A549 (cell line): ENCODE data around the gene PON1. TPM values are rescaled to one million over a fixed set of nuclear protein-coding genes. Genes with fewer than 3 reads are reported as not detected.

ENCODE experiments used
- ATAC-seq, 2 experiments: fragments of 200-7000 bp in 1 of 2; fragments of >200 bp in 1 of 2; cut with Nextera tagmentation in 1 of 2; cut with Tn5 transposase in 1 of 2; 3 replicates each; pipeline versions ENCODE4 v1.8.0 to v1.9.1; 2018 to 2020; ENCODE audit warnings: mild to moderate bottlenecking in 1 of 2, moderate library complexity in 1 of 2
- CTCF ChIA-PET: fragments of 300-600 bp; sonication (Branson Sonifier 250); formaldehyde crosslinking; extraction: SDS; loops from one replicate; lab custom pipeline; 2021; ENCODE audit warnings: antibody characterized with exemption, inconsistent platforms; lab: Yijun Ruan, JAX
- POLR2A ChIA-PET: fragments of 350-600 bp; formaldehyde crosslinking; extraction: SDS; loops from one replicate; lab custom pipeline; 2021; ENCODE audit warnings: antibody characterized with exemption, inconsistent platforms; lab: Yijun Ruan, JAX
- DNase-seq, 2 experiments: peaks; one replicate each; pipeline versions ENCODE4 v3.0.0 to v3.0.0-alpha.2; 2011 to 2016; ENCODE audit warnings: low read depth in 1 of 2, low spot score in 1 of 2
- FAIRE-seq: peaks from 2 replicates; lab custom pipeline; 2011; peaks lifted over from hg19 to GRCh38; lab: Jason Lieb, UNC
- H3K27ac ChIP-seq, 2 experiments: fragments of >200 bp; sonication (Bioruptor Twin); formaldehyde crosslinking; 3 replicates each; pipeline ENCODE4 v1.5.1; 2016 to 2017
- H3K4me1 ChIP-seq: fragments of >200 bp; sonication (Bioruptor Twin); formaldehyde crosslinking; 3 replicates; pipeline ENCODE4 v1.6.1; 2016
- H3K4me2 ChIP-seq: fragments of >200 bp; sonication (Bioruptor Twin); formaldehyde crosslinking; 3 replicates; pipeline ENCODE4 v1.6.1; 2016
- H3K4me3 ChIP-seq: fragments of >200 bp; sonication (Bioruptor Twin); formaldehyde crosslinking; 3 replicates; pipeline ENCODE4 v1.5.1; 2016
- H3K9me3 ChIP-seq: fragments of >200 bp; sonication (Bioruptor Twin); formaldehyde crosslinking; 3 replicates; pipeline ENCODE4 v1.6.1; 2016
- BHLHE40 ChIP-seq: IDR thresholded peaks from 2 replicates; pipeline ENCODE4 v1.6.1; 2012; ENCODE audit warnings: low read depth, low read length, inconsistent platforms
- CBX2 ChIP-seq: fragments of 200-600 bp; sonication (generic); IDR thresholded peaks from 2 replicates; pipeline ENCODE4 v1.6.1; 2016; ENCODE audit warnings: low read depth, mild to moderate bottlenecking, borderline replicate concordance
- CHD2 ChIP-seq: fragments of 150-350 bp; IDR thresholded peaks from 2 replicates; pipeline ENCODE4 v1.6.1; 2014; ENCODE audit warnings: low read length; ENCODE audit not compliant: partially characterized antibody
- EHF ChIP-seq: fragments of 250-450 bp; sonication (Bioruptor Pico); IDR thresholded peaks from 2 replicates; pipeline ENCODE4 v1.5.0; 2020; ENCODE audit warnings: mild to moderate bottlenecking
- ELK1 ChIP-seq: fragments of 150-350 bp; IDR thresholded peaks from 2 replicates; pipeline ENCODE4 v1.6.1; 2014; ENCODE audit warnings: low read depth, mild to moderate bottlenecking, low read length
- EP300 ChIP-seq, 2 experiments: fragments of >200 bp; sonication (Bioruptor Twin); formaldehyde crosslinking; IDR thresholded peaks; 2 replicates in 1 of 2; 3 replicates in 1 of 2; pipeline ENCODE4 v1.6.1; 2016 to 2017
- FOSL2 ChIP-seq, 2 experiments: fragments of 450-650 bp in 1 of 2; fragments of >200 bp in 1 of 2; sonication (Bioruptor Twin) in 1 of 2; formaldehyde crosslinking; IDR thresholded peaks; 2 replicates each; pipeline versions ENCODE4 v1.5.0 to v1.6.1; 2016 to 2020; ENCODE audit warnings: mild to moderate bottlenecking in 1 of 2, moderate library complexity in 1 of 2
- HEYL ChIP-seq: fragments of 250-450 bp; sonication (Bioruptor Pico); IDR thresholded peaks from 2 replicates; pipeline ENCODE4 v1.8.0; 2021; ENCODE audit warnings: mild to moderate bottlenecking, moderate library complexity
- HMGXB4 ChIP-seq: fragments of 250-450 bp; sonication (Bioruptor Pico); IDR thresholded peaks from 2 replicates; pipeline ENCODE4 v1.5.0; 2021; ENCODE audit warnings: mild to moderate bottlenecking, moderate library complexity, borderline replicate concordance
- JUNB ChIP-seq: fragments of >200 bp; sonication (Bioruptor Twin); formaldehyde crosslinking; IDR thresholded peaks from 2 replicates; pipeline ENCODE4 v1.6.1; 2016
- KDM1A ChIP-seq: fragments of 200-600 bp; sonication (generic); IDR thresholded peaks from 2 replicates; pipeline ENCODE4 v1.6.1; 2016; ENCODE audit warnings: low read depth, mild to moderate bottlenecking
- KDM5A ChIP-seq: fragments of 200-600 bp; sonication (generic); IDR thresholded peaks from 2 replicates; pipeline ENCODE4 v1.6.1; 2016; ENCODE audit warnings: antibody characterized with exemption, mild to moderate bottlenecking
- MAFK ChIP-seq: fragments of 450-650 bp; IDR thresholded peaks from 2 replicates; pipeline ENCODE4 v1.6.1; 2014; ENCODE audit not compliant: partially characterized antibody
- MYC ChIP-seq: IDR thresholded peaks from 2 replicates; pipeline ENCODE4 v1.6.1; 2012; ENCODE audit warnings: mild to moderate bottlenecking, inconsistent platforms, low read length, improper control_type of control experiment, borderline replicate concordance
- NR3C1 ChIP-seq: fragments of >200 bp; sonication (Bioruptor Twin); formaldehyde crosslinking; IDR thresholded peaks from 3 replicates; pipeline ENCODE4 v1.6.1; 2017
- PHF8 ChIP-seq: fragments of 200-600 bp; sonication (generic); IDR thresholded peaks from 2 replicates; pipeline ENCODE4 v1.6.1; 2016; ENCODE audit warnings: low read depth, mild to moderate bottlenecking, antibody characterized with exemption, moderate library complexity, borderline replicate concordance
- POLR2A ChIP-seq: IDR thresholded peaks from 2 replicates; pipeline ENCODE4 v1.6.1; 2012; ENCODE audit warnings: mild to moderate bottlenecking, low read length
- RARB ChIP-seq: fragments of 250-450 bp; sonication (Bioruptor Pico); IDR thresholded peaks from 2 replicates; pipeline ENCODE4 v1.8.0; 2021; ENCODE audit warnings: mild to moderate bottlenecking, moderate library complexity
- RCOR1 ChIP-seq: fragments of 150-350 bp; IDR thresholded peaks from 2 replicates; pipeline ENCODE4 v1.6.1; 2014; ENCODE audit warnings: antibody characterized with exemption, low read length, low read depth
- RFX5 ChIP-seq: fragments of 450-650 bp; IDR thresholded peaks from 2 replicates; pipeline ENCODE4 v1.7.1; 2014; ENCODE audit warnings: antibody characterized with exemption, mild to moderate bottlenecking, moderate library complexity
- TP53 ChIP-seq: fragments of 250-450 bp; sonication (Bioruptor Pico); IDR thresholded peaks from 2 replicates; pipeline ENCODE4 v1.5.0; 2021; ENCODE audit warnings: mild to moderate bottlenecking, moderate library complexity
- ZSCAN20 ChIP-seq: fragments of 250-450 bp; sonication (Bioruptor Pico); IDR thresholded peaks from 2 replicates; pipeline ENCODE4 v1.8.0; 2022; ENCODE audit warnings: mild to moderate bottlenecking, moderate library complexity
- WGBS: methylation state at CpG from one replicate; pipeline ENCODE4 v1.1.6; 2017; ENCODE audit errors: missing lambda C conversion rate; 5-methylcytosine and 5-hydroxymethylcytosine counted together
- polyA minus RNA-seq: library from RNA; depleted of rRNA, polyadenylated mRNA; stranded (reverse); fragments of >200 nt; gene quantifications from 2 replicates; pipeline ENCODE4 v1.2.3, GENCODE V29; 2011; rRNA and poly(A)+ RNA removed
- polyA plus RNA-seq, 4 experiments: library from polyadenylated mRNA; depleted of rRNA in 3 of 4; stranded (reverse); fragments of >200 nt; fragmentation: RNase III in 1 of 4; extraction: RNeasy Plus Mini Kit Qiagen cat#74134 plus additional on column Dnase treatment in 1 of 4; gene quantifications; 2 replicates in 3 of 4; 3 replicates in 1 of 4; pipeline ENCODE4 v1.2.3, GENCODE V29; 2011 to 2017
- TF ChIP-seq, protein P1 (sequence below): IDR thresholded peaks from 2 replicates; pipeline ENCODE4 v1.6.1; 2012

PON1 gene
- polyA plus RNA-seq (2011; rRNA removed) (6.6 and 8.2 TPM in 2 replicates), polyA plus RNA-seq (2017; fragmentation: RNase III; extraction: RNeasy Plus Mini Kit Qiagen cat#74134 plus additional on column Dnase treatment) (0.93 to 1.8 TPM (median 1.1 TPM) in 3 replicates), polyA minus RNA-seq (3.2 TPM in 2 replicates)
- polyA plus RNA-seq (2012; cell fraction: cytosol; rRNA removed), result 0.23 and 0.50 TPM in 2 replicates
- polyA plus RNA-seq (2012; cell fraction: nucleus; rRNA removed), result 1.4 TPM in 2 replicates

DNA sequence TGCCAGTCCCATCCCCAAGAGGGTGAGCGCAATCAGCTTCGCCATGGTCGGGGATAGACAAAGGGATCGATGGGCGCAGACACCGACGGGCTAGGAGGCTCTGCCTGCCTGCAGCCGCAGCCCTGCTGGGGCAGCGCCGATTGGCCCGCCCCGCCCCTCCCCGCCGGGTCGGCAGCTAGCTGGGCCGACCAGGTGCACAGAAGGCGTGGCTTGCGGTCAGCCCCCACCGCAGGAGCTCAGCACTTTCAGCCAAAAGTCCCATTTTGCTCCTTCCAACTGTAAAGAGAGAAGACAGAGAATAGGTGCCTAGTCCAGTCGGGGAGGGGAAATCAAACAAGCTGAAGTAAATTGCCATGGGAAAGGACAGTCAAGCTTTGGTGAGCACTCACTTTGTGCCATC, at the start of gene PON1:
Gene PON1 (minus strand): TSS at position 102 of the 400 bp plus-strand sequence. CDS start 57 bp downstream, at position 45.
- ChIA-PET CTCF (interaction anchor here (0.7 to 2.9 kb wide), 5 partner anchors 14 to 362 kb away, joined by 3 to 15 read pairs (median 4); partner anchors contain the start of gene PON3), POLR2A (no interaction called here)
- FAIRE-seq, result no peak
- TF ChIP-seq RARB (no peak), CBX2 (no peak), ZSCAN20 (CRISPR knock-in tag) (no peak), EP300 (IDR thresholded peaks at IDR 0.05) (no peak), EHF (CRISPR knock-in tag) (no peak), PHF8 (no peak), CHD2 (no peak), MYC (no peak), RFX5 (no peak), POLR2A (no peak), RCOR1 (no peak), KDM1A (no peak)
- TF ChIP-seq, protein P1, sequence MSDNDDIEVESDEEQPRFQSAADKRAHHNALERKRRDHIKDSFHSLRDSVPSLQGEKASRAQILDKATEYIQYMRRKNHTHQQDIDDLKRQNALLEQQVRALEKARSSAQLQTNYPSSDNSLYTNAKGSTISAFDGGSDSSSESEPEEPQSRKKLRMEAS, result no peak
- 0 out of 3 replicates have a peak within 1 kb of the TSS, but pooled peaks have one; percentile 18 for H3K4me3 ChIP-seq
- peak within 1 kb of the TSS; percentile 77 for H3K4me2 ChIP-seq
- H3K27ac ChIP-seq, result peak within 1 kb of the TSS; percentile 86 to 87
- H3K4me1 ChIP-seq, result peaks cover 26% of the 10 kb centered on the region
- DNase-seq, result no peak
- ATAC-seq, result no peak
- 93% methylated on average over 15 of the region's 20 CpGs for WGBS
- H3K9me3 ChIP-seq, result 0 out of 3 replicates have a peak, but pooled peaks cover 3% of the 10 kb centered on the region

DNA sequence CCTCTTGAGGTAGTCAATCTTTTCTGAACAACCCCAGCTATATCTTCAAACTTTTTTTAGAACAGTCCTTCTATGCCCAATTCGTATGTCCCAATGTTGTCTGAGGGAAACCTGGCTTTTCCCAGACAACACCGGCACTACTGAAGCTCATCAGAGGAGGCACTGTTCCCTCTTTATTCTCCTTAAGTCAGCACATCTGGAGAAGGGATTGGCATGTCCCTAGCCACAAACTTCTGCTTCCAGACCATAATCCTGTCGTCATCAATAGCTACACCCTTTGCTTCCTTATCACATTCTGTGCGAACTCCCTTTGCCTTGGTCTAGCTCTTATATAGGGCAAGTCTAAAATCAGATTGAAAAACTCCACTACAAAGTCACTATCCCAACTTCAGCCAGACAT, 49.0 kb upstream of the PON1 start:
- WGBS, result 92% methylated on average over 4 of the region's 4 CpGs
- TF ChIP-seq MAFK (peak; percentile 48), JUNB (no peak)
- Histone ChIP-seq H3K4me2 (no peak overlapping the region), H3K4me1 (no peaks in the 10 kb centered on the region), H3K27ac (no peak overlapping the region), H3K9me3 (peaks cover 9% of the 10 kb centered on the region; the same call in 1 of the 3 replicates), H3K4me3 (no peak overlapping the region)
- POLR2A ChIA-PET, result interaction anchor here (0.6 kb wide), 1 partner anchor 68 kb away, joined by 6 read pairs; no protein-coding TSS in a partner anchor
- no peak for FAIRE-seq
- CTCF ChIA-PET, result interaction anchor here (1.1 to 1.9 kb wide), 3 partner anchors 23 to 1074 kb away, joined by 3 to 4 read pairs (median 3); partner anchors contain the start of gene PON3
- peak in 1 of 2 experiments; percentile 47; a peak in 1 of 6 replicates for ATAC-seq
- no peak for DNase-seq

- Histone ChIP-seq H3K27ac (no peak overlapping the region), H3K4me1 (peaks cover 5% of the 10 kb centered on the region; the same call in 1 of the 3 replicates), H3K4me3 (no peak overlapping the region), H3K9me3 (no peaks in the 10 kb centered on the region), H3K4me2 (no peak overlapping the region)
- ChIA-PET CTCF (interaction anchor here (1.8 to 2.2 kb wide), 3 partner anchors 9 to 109 kb away, joined by 8 to 9 read pairs (median 8); partner anchors contain the start of gene PON3), POLR2A (no interaction called here)
- WGBS, result 87% methylated on average over 3 of the region's 3 CpGs
- FAIRE-seq (no peak), ATAC-seq (no peak), DNase-seq (no peak)
- TF ChIP-seq ELK1 (no peak), KDM5A (no peak), MYC (no peak), CBX2 (no peak), JUNB (no peak), HMGXB4 (CRISPR knock-in tag) (no peak), FOSL2 (IDR thresholded peaks at IDR 0.05) (no peak), FOSL2 (CRISPR knock-in tag; IDR thresholded peaks at IDR 0.05) (no peak), NR3C1 (no peak), HEYL (CRISPR knock-in tag) (no peak), BHLHE40 (no peak), TP53 (no peak)
Observed at GRCh38 chr7:95368235-95368634, 43.9 kb upstream of the PON1 start.
